ENCODE measurements around the gene SLC16A11.
A peak's percentile ranks its signal among the peaks of the same experiment; 100 is the strongest.
"Not testable (repeated sequence)": the region's sequence is repeated elsewhere in the genome, so short reads cannot be mapped to it uniquely, and the experiment has no call there.

The SLC16A11 gene

DNA sequence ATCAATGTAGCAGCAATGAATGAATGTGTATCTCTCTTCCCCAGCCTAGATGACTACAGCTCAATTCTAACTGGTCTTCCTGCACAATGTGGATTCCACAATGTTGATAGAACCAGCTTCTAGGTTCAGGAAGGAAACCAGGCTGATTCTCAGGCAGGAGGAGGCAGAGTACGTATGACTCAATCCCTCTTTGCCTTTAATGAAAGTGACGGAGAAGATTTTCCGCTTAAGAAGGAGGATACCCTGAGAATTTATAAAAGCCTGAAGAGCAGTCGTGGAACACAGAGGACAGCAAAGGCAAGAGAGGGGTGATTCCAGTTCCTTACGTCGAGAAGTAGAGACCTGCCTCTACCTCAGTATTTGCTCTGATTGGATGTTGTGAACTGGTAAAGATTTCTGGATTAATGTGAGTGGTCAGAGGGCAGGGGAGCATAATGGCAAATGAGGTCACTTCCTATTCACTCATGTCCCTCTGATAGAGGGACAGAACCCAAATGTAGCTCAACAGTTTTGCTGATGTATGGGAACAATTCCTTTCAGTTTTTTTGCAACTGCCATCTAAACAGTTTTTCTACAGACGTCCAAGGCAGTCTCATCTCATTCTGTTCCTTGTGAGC, 15.0 kb upstream of the SLC16A11 start:
- no peak for DNase-seq

DNA sequence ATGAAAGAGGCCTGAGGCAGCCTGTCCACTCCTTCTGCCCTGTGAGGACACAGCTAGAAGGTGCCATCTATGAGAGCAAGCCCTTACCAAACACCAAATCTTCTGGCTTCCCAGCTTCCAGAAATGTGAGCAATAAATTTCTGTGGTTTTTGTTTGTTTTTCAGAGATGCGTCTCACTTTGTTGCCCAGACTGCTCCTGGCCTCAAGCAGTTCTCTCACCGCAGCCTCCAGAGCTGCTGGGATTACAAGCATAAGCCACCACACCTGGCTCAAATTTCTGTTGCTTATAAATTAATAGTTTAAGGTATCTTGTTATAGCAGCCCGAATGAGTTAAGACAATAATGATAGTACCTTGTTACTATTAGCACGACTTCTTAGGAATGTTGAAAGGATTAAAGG, 12.5 kb upstream of the SLC16A11 start:
- no peak for DNase-seq

DNA sequence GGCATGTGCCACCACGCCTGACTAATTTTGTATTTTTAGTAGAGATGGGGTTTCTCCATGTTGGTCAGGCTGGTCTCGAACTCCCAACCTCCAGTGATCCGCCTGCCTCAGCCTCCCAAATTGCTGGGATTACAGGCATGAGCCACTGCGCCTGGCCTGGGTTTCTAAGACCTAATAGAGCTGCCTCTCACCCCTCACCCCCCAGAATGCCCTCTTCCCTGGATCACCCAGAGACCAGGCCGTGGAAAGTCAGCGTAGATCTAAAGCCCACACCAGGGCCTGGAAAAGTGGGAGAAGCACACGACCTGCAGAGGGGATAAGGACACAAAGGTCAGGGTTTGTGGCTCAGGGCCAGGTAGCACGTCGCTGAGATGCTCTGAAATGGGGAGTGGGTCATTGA, 6.7 kb upstream of the SLC16A11 start:
- not testable (repeated sequence) for DNase-seq

DNA sequence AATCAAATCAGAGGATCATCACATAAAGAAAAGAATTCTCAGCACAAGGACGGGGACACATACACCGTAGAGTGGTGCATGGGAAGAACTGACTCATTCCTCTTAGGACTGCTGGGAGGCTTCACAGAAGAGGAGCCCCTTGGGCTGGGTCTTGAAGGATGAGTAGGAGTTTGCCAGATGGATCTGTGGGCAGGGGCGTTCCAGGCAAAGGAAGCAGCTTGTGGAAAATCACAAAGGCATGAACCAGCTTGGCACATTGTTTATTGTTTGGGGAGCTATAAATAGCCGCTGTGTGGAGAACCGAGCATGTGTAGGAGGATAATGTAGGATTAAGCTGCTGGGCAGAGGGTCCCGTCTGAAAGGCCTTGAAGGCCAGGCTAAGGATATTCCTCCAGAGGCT, 5.1 kb upstream of the SLC16A11 start:
- no peak for DNase-seq

DNA sequence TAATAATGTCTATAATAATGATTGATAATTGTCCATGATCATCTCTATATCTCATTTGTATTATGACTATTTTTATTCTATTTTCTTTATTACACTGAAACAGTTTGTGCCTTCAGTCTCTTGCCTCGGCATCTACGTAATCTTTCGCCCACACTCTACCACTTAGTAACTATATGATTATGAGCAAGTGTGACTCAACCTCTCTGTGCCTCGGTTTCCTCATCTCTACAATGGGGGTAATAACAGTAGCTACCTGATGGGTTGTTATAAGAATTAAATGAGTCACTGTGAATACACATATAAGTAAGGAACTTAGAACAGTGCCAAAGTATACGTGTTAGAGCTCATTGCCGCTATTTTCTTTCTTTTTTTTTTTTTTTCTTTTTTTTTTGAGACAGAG, 3.7 kb upstream of the SLC16A11 start:
- DNase-seq = no peak

DNA sequence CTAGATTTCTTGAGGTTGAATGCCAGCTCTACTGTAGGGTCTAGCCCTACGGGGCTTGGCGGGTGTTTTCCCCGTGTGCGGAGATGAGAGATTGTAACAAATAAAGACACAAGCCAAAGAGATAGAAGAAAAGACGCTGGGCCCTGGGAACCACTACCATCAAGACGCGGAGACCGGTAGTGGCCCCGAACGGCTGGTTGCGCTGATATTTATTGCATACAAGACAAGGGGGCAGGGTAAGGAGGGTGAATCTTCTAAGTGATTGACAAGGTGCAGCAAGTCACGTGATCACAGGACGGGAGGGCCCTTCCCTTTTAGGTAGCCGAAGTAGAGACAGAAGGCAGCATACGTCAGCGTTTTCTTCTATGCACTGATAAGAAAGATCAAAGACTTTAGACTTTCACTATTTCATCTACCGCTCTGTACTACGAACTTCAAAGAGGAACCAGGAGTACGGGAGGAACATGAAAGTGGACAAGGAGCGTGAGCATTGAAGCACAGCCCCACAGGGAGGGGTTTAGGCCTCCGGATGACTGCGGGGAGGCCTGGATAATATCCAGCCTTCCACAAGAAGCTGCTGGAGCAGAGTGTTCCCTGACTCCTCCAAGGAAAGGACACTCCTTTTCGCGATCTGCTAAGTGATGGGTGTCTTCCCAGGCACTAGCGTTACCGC, 3.0 kb upstream of the SLC16A11 start:
- DNase-seq = not testable (repeated sequence)

DNA sequence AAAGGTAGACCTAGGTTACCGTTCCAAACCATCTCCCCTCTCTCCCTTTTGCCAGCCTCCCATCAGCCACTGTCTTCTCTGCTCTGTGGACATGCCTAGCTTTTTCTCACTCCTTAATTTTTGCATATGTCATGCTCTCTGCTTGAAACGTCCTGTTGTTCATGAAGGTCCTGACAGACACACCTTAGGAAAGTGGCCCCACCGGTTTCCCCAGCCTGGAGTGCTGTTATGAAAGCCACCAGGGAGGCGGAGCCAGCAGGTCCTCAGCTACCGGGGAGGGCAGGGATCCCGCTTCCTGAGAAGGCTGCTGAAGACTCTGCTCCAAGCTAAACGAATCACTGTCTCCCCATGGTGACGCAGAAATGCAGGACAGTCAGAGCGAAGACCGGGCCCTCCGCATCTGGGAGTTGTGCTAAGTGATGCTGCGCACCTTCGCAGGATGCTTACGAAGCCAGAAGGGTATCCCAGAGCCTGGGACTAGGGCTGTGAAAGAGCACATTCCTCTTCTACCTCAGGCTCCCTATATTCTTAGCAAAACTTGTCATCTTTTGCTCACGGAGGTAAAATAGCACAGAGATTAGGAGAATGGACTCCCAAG, 2.3 kb upstream of the SLC16A11 start:
- no peak for DNase-seq

DNA sequence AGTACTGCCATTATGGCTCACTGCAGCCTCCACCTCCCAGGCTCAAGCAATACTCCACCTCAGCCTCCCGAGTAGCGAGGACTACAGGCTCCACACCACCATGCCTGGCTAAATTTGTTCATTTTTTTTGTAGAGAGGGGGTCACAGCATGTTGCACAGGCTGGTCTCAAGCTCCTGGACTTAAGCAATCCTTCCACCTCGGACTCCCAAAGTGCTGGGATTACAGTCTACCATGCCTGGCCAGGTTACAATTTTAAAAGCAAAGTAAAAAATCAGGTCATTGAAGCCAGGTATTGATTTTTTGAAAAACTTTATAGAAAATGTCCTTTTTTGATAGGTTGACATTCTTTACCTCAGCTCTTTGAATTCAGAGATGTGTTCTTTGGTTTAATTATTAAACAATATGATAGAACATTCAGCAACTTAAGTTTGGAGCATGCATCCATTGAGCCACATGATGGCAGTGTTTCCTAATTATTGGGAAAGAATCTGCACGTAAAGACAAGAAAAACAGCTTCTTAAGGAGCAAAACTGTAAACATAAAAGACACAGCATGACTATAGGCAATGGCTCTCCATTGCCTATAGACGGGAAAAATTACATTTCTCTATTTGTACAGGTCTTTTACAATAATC, 1.7 kb upstream of the SLC16A11 start:
- peak; percentile 27 for DNase-seq

DNA sequence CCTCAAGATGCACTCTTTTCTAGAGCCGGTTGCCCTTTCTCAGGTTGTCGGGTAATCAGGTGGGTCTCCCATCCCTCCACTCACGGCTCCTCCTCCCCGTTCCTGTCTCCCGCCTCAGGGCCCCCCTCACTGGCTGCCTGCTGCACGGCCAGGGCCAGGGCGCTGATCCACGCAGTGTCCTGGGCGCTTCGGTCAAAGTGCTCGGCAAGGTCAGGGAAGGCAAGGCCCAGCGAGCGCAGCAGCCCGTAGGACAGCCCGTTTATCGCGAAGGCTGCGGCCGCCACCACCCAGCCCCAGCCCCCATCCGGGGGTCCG, 753 bp downstream of the SLC16A11 start:
- DNase-seq = no peak

DNA sequence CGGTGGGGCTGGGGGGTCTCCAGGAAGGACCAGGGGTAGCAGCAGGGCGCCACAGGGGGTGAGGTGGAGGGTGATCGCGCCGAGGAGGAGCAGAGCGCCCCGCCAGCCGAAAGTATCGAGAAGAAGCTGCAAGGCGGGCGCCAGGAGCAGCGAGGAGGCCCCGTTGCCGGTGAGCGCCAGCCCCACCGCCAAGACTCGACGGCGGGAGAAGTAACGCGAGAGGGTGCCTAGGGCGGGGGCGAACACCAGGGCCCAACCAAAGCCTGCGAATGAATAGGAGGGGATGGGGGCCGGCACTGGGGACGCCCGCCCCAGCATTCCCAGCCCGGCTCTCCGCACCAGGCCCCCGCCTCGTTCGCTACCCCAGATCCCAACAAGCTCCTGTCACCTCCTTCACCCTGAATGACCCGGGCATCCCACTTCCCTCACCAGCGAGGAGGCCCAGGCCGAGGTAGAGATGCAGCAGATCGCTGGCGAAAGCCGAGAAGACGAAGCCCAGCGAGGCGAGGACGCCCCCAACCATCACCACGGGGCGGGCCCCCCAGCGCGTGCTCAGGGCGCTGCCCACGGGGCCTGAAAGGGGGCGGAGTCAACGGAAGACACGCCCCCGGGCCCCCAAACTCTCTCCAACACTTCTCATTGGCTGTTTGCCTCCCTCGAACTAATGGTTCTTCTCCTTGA, 1.3 kb downstream of the SLC16A11 start:
- DNase-seq = no peak

DNA sequence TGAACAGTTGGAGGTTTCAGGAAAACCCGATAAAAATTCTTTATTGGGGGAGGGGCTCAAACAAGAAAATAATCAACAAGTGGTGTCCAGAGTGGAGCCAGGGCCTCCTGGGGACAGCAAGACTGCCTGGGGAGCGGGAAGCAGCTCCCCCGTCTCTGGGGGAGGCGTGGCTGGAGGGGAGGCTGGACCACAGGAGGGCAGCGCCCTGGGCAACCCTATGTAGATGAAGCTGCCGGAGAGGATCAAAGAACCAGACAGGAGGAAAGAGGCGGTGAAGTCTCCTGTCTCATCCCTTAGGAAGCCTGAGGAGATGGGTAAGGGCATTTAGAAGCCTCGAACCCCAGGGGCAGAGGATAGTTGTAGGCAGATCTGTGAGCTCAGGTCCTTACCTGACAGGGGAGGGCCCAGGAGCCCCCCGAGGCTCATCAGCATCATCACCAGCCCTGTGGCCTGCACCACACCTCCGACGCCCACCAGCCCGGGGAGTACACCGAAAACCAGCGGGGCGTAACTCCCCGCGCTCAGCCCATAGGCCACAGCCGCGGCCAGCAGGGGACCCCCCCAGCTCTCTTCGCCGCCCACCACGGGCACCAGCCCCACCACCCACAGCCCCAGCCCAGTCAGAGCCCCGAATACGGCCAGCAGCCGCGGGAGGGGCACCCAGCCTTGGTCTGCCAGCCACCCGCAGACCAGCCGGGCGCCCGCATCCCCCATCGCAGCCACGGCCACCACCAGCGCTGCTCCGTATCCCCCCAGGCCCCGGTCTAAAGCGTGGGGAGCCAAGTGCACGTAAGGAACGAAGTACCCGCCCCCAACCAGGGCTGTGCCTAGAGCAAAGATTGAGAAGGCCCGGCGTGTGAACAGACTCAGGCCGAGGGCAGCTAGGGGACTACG, 2.0 kb downstream of the SLC16A11 start:
- DNase-seq = no peak

DNA sequence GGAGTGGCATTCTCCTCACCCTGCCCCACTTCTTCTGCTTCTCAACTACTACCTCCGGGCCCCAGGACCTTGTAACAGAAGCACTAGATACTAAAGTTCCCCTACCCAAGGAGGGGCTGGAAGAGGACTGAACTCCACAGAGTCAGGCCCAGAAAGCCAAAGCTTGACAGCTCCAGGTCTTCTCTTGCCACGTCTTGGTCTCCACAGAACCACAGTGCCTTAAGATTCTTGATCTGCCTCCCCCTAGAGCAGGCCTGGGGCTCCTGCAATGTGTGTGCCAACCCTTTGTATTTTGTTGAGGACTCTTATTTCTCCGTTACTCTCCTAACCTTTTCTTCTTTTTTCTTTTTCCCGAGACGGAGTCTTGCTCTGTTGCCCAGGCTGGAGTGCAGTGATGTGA, 4.1 kb downstream of the SLC16A11 start:
- DNase-seq = no peak

DNA sequence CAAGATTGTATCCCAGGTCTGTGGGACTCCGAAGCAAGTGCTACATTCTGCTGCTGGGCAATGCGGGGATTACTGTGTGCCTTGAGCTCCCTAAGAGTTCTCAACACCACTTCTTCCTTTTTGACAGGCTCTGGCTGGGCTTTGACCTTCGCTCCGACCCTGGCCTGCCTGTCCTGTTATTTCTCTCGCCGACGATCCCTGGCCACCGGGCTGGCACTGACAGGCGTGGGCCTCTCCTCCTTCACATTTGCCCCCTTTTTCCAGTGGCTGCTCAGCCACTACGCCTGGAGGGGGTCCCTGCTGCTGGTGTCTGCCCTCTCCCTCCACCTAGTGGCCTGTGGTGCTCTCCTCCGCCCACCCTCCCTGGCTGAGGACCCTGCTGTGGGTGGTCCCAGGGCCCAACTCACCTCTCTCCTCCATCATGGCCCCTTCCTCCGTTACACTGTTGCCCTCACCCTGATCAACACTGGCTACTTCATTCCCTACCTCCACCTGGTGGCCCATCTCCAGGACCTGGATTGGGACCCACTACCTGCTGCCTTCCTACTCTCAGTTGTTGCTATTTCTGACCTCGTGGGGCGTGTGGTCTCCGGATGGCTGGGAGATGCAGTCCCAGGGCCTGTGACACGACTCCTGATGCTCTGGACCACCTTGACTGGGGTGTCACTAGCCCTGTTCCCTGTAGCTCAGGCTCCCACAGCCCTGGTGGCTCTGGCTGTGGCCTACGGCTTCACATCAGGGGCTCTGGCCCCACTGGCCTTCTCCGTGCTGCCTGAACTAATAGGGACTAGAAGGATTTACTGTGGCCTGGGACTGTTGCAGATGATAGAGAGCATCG, 5.6 kb downstream of the SLC16A11 start:
- DNase-seq = no peak

DNA sequence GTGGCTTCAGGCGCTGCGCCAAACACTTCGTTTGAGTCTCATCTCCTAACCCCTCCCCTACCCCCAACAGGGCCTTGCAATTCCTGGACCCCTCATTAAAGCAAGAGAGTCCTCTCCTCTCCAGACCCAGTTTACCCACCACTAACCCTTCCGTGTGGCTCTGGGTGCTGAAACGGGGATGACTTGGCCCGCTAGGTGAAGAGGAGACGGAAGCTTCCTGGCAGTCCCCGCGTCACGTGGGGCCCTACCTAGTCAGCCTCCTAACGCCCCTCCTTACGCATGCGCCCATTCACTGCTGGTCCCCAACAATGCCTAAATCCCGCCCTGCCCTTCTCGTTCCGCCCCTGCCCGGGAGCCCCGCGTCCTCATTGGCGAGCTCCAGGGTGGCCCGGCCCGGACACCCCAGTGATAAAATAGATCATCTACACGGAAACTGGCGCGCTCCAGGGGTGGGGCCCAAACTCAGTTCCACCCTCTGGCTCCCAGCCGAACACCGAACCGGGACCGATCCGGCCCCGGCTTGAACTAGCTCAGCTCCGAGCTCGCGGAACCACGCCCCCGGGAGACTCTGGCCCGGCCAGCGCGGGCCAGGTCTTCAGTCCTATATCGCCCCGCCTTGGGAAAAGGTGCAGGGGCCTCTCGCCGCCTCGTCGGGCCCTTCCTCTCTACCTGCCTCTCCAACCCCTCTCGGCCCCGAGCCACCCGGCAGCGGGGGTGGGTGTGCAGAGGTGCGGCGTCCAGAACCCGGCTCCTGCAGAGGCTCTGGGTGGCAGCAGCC, 8.1 kb downstream of the SLC16A11 start, which contains the start of gene SLC16A13:
SLC16A13 (plus strand) TSS at position 425 of the 778 bp plus-strand sequence. CDS start 368 bp downstream, outside the sequence.
- peak; percentile 62 for DNase-seq

DNA sequence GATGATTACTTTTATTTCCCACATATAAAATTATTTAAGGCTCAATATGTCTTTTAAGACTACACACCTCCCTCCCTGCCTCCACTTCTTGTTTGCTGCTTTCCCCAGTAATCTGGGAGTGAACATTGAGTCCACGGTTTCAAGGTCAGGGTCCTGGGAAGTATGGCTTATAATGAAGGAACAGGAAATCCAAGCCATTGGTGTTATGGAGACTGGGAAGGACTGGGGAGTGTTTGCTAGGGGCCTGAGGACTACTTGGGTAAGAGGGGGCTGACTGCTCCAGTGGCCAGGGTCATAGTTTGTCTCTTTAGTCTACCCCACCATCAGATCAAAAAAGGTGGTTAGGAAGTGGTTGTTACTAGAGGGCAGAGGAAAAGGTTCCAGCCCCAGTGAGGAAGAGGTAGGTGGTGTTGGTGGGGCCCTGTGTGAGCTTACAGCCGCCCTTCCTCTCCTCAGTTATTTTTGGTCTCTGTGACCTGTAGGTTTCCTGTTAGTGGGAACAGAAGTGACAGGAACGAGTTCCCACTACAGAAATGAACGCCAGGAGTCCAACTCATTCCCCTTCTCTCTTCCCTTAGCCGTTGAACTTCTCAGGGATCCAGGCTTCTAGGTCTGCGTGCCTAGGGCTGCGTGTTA, 8.8 kb downstream of the SLC16A11 start:
- DNase-seq = no peak

DNA sequence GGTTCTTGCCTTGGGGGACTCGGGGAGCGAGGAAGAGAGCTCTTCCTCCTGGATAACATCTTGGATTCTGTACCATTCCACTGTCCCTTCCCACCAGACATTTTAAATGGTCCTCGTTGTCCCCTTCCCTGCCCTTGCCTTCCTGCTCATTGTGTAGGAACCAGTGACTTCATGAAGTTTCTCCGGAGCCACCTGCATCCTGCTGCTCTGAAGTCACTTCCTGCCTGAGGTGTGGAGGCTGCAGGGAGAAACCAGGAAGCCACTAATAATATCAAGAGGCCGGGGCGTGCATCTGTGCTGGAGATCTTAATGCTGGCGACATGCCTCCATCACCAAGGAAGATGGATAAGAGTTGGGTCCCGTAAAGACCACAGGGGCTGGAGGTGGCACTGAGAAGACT, 14.2 kb downstream of the SLC16A11 start:
- no peak for DNase-seq

DNA sequence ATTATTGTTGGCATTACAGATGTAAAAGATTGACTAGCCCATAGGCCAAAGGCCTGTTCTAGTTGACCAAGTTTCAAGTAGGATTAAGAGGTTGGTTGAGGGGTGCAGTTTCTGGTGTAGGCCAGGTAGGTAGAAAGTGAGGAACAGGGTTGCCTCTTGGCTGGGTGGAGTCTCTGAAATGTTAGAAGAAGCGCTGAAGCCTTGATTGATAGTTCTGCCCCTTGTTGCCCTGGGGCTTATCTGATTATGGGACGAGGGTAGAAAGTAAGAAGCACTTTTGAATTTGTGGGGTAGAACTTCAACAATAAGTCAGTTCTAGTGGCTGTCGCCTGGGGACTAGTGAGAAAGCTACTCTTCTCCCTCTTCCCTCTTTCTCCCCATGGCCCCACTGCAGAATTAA, 14.8 kb downstream of the SLC16A11 start:
- no peak for DNase-seq

DNA sequence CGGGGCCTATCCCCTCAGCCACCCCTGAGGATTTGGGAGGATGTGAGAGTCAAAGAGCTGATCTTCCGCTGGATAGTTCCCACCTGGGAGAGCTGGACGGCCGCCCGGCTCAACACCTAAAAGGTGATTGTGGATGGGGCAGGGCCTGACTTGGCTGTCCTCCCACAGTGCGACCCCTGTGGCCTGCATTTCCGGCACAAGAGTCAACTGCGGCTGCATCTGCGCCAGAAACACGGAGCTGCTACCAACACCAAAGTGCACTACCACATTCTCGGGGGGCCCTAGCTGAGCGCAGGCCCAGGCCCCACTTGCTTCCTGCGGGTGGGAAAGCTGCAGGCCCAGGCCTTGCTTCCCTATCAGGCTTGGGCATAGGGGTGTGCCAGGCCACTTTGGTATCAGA, 16.6 kb downstream of the SLC16A11 start:
- no peak for DNase-seq

DNA sequence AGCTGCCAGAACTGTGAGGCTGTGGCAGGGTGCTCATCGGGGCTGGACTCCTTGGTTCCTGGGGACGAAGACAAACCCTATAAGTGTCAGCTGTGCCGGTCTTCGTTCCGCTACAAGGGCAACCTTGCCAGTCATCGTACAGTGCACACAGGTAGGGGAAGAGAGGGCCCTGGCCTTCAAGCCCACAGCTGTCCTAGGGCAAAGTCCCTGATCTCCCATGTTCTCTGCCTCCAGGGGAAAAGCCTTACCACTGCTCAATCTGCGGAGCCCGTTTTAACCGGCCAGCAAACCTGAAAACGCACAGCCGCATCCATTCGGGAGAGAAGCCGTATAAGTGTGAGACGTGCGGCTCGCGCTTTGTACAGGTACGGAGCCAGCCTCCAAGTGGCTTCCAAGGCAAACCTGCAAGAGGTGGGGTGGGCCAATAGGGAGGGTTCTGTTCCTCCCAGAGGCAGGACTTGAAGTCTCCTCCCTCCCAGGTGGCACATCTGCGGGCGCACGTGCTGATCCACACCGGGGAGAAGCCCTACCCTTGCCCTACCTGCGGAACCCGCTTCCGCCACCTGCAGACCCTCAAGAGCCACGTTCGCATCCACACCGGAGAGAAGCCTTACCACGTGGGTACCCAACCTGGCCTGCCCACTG, 17.3 kb downstream of the SLC16A11 start:
- no peak for DNase-seq

DNA sequence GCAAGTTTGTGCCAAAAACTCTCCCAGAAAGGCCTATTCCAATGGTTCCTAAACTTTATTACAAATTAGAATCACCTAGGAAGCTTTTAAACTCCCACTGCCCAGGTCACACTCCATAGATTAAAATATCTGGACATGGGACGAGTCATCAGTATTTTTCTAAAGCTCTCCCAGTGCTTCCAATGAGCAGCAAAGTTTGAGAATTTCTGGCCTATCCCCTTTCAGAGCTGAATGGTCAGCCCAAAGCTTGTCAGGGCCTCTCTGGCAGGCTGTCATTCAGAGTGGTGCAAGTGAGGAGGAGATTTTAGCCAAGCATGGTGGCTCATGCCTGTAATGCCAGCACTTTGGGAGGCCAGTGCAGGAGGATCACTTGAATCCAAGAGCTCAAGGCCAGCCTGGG, 18.6 kb downstream of the SLC16A11 start:
- DNase-seq = no peak

All from NCI-H446 treated with DMSO at 0.1 percent for 48 hours (cell line).